Bone marrow (tissue), 2 donors: ENCODE measurements around the gene PCDHA5.
"Not testable (repeated sequence)": the region's sequence is repeated elsewhere in the genome, so short reads cannot be mapped to it uniquely, and the experiment has no call there.

Source experiments
- DNase-seq, 2 donors: peaks; one replicate each; lab custom pipeline; 2025; lab: John Stamatoyannopoulos, UW

Gene PCDHA5

DNA sequence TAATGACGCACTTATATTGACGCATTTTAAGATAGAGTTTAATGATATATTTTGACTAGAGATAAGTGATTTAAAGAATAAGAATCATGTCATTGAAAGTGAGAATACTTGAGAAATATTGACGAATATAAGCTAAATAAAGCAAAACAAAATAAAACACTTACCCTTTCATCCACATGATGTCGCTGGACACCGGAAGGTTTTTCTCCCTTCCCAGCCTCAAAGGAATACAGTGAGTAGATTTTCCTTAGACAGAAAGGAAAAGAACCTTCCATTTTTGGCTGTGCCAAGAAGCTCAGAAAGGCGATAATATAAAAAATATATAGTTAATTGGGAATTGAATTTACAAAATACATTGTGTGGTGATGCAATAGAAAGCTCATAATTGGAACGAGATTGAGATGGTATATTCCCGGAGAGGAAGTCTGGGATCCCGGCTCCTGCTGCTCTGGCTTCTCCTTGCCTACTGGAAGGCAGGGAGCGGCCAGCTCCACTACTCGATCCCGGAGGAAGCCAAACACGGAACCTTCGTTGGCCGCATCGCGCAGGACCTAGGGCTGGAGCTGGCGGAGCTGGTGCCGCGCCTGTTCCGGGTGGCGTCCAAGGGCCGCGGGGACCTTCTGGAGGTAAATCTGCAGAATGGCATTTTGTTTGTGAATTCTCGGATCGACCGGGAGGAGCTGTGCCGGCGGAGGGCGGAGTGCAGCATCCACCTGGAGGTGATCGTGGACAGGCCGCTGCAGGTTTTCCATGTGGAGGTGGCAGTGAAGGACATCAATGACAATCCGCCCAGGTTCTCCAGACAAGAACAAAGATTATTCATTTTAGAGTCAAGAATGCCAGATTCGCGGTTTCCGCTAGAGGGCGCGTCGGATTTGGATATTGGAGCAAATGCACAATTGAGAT lies at the start of gene PCDHA5:
Gene PCDHA5, plus strand, starts transcription at position 239 of the 906 bp plus-strand sequence.
- no peak for DNase-seq

DNA sequence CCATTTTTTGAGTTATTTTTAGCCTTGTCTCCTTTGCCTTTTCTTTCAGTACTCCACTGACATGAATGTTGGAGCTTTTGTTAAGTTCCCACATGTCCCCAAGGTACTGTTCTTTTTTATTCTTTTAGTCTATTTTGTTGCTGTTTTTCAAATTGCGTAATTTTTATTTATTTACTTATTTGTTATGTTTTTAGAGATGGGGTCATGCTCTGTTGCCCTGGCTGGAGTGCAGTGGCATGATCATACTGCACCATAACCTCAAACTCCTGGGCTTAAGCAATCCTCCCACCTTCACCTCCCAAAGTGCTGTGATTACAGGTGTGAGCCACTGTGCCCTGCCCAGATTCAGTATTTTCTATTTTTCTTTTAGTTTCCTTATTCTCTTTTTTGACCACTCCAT lies 40.9 kb upstream of the PCDHA5 start:
- DNase-seq, result no peak

DNA sequence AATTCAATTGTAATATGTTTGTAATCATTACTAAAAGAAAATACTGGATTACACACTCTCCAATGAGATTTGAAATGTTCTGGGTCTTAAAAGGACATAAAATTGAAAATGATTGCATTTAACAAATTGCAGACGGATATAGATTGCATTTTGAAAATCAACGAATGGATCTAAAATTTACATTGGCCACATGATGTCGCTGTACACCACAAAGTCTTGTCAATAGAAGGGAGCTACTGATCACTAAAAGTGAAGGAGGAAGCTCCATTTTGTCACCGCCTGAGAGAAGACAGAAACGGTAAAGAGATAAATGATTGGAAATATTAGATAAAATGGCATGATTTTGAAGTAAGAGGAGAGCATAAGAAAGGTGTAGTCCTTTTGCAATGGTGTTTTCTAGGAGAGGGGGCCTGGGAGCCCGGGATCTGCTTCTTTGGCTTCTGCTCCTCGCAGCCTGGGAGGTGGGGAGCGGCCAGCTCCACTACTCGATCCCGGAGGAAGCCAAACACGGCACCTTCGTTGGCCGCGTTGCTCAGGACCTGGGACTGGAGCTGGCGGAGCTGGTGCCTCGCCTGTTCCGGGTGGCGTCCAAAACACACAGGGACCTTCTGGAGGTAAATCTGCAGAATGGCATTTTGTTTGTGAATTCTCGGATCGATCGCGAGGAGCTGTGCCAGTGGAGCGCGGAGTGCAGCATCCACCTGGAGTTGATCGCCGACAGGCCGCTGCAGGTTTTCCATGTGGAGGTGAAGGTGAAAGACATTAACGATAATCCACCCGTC lies 35.3 kb upstream of the PCDHA5 start, which contains the start of gene PCDHA1:
Gene PCDHA1, plus strand, starts transcription at position 236 of the 782 bp plus-strand sequence.
- DNase-seq, result no peak

DNA sequence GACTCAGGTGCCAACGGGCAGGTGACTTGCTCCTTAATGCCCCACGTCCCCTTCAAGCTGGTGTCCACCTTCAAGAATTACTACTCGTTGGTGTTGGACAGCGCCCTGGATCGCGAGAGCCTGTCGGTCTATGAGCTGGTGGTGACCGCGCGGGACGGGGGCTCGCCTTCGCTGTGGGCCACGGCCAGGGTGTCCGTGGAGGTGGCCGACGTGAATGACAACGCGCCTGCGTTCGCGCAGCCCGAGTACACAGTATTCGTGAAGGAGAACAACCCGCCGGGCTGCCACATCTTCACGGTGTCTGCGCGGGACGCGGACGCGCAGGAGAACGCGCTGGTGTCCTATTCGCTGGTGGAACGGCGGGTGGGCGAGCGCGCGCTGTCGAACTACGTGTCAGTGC lies 34.0 kb upstream of the PCDHA5 start:
- not testable (repeated sequence) for DNase-seq

DNA sequence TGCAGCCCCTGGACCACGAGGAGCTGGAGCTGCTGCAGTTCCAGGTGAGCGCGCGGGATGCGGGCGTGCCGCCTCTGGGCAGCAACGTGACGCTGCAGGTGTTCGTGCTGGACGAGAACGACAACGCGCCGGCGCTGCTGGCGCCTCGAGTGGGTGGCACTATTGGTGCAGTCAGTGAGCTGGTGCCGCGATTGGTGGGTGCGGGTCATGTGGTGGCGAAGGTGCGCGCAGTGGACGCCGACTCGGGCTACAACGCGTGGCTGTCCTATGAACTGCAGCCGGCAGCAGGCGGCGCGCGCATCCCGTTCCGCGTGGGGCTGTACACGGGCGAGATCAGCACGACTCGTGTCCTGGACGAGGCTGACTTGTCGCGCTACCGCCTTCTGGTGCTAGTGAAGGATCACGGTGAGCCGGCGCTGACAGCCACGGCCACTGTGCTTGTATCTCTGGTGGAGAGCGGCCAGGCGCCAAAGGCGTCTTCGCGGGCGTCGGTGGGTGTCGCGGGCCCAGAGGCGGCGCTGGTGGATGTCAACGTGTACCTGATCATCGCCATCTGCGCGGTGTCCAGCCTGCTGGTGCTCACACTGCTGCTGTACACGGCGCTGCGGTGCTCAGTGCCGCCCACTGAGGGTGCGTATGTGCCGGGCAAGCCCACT lies 33.4 kb upstream of the PCDHA5 start:
- not testable (repeated sequence) for DNase-seq

DNA sequence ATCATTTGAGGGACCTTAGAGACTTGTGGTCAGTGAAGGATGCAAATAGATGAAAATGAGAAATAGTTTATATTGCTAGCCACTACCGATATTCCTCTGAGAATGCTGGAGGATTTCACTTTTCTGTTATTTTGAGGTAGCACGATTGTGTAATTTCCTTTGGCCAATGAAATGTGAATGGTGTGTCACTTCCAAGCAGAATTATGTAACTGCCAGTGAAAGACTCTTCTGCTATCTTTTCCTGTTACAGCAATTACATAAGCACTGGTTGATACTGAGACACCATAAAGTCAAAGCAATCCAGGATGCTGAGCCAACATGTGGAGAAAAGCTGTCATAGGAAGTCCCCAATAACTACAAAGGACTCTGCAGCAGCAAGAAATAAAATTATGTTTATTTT lies 30.3 kb upstream of the PCDHA5 start:
- no peak for DNase-seq

DNA sequence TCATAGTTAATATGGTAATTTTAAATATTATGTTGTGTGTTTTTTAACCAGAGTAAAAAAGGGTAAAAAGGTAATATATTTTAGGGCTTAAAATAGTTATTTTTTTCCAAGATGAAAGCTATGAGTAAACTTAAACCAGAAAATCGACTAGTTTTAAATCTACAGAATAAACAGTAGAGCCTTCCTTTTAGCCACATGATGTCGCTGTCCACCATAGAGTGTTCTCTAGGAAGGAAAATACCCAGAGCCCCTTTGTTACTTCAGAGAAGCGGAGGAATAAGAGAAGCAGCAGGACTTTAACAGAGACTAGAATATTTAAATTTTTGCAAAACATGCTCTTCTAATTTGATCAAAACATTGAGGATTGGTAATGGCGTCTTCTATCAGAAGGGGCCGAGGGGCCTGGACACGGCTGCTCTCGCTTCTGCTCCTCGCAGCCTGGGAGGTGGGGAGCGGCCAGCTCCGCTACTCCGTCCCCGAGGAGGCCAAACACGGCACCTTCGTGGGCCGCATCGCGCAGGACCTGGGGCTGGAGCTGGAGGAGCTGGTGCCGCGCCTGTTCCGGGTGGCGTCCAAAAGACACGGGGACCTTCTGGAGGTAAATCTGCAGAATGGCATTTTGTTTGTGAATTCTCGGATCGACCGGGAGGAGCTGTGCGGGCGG lies 26.7 kb upstream of the PCDHA5 start, which contains the start of gene PCDHA2:
Gene PCDHA2, plus strand, starts transcription at position 258 of the 664 bp plus-strand sequence.
- DNase-seq, result no peak

DNA sequence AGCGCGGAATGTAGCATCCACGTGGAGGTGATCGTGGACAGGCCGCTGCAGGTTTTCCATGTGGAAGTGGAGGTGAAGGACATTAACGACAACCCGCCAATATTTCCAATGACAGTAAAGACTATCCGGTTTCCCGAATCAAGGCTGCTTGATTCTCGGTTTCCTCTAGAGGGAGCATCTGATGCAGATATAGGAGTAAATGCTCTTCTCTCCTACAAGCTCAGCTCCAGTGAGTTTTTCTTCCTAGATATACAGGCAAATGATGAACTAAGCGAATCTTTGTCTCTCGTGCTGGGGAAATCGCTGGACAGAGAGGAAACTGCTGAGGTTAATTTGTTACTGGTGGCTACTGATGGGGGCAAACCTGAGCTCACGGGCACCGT lies 26.2 kb upstream of the PCDHA5 start:
- no peak for DNase-seq

DNA sequence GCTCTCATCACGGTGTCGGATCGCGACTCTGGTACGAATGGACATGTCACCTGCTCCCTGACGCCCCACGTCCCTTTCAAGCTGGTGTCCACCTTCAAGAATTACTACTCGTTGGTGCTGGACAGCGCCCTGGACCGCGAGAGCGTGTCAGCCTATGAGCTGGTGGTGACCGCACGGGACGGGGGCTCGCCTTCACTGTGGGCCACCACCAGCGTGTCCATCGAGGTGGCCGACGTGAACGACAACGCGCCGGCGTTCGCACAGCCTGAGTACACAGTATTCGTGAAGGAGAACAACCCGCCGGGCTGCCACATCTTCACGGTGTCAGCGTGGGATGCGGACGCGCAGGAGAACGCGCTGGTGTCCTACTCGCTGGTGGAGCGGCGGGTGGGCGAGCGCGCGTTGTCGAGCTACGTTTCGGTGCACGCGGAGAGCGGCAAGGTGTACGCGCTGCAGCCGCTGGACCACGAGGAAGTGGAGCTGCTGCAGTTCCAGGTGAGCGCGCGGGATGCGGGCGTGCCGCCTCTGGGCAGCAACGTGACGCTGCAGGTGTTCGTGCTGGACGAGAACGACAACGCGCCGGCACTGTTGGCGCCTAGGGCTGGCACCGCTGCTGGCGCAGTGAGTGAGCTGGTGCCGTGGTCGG lies 25.2 kb upstream of the PCDHA5 start:
- not testable (repeated sequence) for DNase-seq

DNA sequence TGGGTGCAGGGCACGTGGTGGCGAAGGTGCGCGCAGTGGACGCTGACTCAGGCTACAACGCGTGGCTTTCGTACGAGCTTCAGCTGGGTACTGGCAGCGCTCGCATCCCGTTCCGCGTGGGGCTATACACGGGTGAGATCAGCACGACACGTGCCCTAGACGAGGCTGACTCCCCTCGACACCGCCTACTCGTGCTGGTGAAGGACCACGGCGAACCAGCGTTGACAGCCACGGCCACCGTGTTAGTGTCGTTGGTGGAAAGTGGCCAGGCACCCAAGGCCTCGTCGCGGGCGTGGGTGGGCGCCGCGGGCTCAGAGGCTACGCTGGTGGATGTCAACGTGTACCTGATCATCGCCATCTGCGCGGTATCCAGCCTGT lies 24.7 kb upstream of the PCDHA5 start:
- no peak for DNase-seq

DNA sequence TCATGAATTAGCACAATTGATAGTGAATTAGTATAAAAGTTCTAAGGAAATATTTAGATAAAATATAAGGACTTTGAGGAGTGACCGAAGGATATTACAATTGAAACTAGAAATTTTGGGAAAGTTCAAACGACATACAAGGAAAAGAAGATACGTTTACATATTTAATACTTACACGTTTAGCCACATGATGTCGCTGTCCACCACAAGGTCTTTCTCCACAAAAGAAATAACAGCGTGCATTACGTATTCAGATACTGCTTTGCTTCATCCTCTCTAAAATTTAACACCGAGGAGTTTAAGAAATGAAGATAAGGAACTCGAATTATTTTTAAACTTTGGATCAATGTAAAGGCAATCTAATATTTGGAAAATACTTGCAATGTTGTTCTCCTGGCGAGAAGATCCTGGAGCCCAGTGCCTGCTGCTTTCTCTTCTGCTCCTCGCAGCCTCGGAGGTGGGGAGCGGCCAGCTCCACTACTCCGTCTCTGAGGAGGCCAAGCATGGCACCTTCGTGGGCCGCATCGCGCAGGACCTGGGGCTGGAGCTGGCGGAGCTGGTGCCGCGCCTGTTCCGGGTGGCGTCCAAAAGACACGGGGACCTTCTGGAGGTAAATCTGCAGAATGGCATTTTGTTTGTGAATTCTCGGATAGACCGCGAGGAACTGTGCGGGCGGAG lies 20.5 kb upstream of the PCDHA5 start, which contains the start of gene PCDHA3:
Gene PCDHA3, plus strand, starts transcription at position 242 of the 678 bp plus-strand sequence.
- no peak for DNase-seq

DNA sequence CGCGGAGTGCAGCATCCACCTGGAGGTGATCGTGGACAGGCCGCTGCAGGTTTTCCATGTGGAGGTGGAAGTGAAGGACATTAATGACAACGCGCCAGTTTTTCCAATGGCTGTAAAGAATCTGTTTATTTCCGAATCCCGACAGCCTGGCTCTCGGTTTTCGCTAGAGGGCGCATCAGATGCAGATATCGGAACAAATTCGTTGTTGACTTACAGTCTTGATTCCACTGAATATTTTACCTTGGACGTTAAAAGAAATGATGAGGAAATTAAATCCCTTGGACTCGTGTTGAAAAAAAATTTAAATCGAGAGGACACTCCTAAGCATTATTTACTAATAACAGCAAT lies 19.9 kb upstream of the PCDHA5 start:
- DNase-seq, result no peak

DNA sequence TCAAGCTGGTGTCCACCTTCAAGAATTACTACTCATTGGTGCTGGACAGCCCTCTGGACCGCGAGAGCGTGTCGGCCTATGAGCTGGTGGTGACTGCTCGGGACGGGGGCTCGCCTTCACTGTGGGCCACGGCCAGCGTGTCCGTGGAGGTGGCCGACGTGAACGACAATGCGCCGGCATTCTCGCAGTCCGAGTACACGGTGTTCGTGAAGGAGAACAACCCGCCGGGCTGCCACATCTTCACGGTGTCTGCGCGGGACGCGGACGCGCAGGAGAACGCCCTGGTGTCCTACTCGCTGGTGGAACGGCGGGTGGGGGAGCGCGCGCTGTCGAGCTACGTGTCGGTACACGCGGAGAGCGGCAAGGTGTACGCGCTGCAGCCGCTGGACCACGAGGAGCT lies 19.0 kb upstream of the PCDHA5 start:
- not testable (repeated sequence) for DNase-seq

DNA sequence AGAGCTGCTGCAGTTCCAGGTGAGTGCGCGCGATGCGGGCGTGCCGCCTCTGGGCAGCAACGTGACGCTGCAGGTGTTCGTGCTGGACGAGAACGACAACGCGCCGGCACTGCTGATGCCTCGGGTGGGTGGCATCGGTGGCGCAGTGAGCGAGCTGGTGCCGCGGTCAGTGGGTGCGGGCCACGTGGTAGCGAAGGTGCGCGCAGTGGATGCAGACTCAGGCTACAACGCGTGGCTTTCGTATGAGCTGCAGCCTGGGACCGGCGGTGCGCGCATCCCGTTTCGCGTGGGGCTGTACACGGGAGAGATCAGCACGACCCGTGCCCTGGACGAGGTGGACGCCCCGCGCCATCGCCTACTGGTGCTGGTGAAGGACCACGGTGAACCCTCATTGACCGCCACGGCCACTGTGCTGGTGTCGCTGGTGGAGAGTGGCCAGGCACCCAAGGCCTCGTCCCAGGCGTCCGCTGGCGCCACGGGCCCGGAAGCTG lies 18.6 kb upstream of the PCDHA5 start:
- no peak for DNase-seq

DNA sequence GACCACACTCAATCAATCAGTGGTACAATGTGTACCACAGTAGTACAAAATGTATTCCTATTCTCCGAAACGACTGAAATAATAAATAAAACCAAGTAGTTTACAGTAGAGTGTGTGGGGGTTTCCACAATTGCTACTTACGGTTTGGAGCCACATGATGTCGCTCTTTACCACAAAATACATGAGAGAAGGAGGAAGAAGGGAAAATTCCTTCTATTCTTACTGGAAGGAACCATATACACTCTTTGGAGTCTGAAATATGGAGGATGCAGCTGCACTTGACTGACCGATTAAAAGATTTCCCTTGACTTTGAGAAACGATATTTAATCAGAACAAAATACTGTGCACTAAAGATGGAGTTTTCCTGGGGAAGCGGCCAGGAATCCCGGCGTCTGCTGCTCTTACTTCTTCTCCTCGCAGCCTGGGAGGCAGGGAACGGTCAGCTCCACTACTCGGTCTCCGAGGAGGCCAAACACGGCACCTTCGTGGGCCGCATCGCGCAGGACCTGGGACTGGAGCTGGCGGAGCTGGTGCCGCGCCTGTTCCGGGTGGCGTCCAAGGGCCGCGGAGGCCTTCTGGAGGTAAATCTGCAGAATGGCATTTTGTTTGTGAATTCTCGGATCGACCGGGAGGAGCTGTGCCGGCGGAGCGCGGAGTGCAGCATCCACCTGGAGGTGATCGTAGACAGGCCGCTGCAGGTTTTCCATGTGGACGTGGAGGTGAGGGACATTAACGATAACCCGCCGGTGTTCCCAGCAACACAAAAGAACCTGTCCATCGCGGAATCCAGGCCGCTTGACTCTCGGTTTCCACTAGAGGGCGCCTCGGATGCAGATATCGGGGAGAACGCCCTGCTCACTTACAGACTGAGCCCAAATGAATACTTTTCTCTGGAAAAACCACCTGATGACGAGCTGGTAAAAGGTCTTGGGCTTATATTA lies 14.3 kb upstream of the PCDHA5 start, which contains the start of gene PCDHA4:
Gene PCDHA4, plus strand, starts transcription at position 235 of the 942 bp plus-strand sequence.
- no peak for DNase-seq

DNA sequence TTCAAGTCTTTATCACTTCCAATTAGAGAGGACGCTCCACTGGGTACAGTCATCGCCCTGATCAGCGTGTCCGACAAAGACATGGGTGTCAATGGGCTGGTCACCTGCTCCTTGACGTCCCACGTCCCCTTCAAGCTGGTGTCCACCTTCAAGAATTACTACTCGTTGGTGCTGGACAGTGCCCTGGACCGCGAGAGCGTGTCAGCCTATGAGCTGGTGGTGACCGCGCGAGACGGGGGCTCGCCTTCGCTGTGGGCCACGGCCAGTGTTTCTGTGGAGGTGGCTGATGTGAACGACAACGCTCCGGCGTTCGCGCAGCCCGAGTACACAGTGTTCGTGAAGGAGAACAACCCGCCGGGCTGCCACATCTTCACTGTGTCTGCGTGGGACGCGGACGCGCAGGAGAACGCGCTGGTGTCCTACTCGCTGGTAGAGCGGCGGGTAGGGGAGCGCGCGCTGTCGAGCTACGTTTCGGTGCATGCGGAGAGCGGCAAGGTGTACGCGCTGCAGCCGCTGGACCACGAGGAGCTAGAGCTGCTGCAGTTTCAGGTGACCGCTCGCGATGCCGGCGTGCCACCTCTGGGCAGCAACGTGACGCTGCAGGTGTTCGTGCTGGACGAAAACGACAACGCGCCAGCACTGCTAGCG lies 13.0 kb upstream of the PCDHA5 start:
- DNase-seq, result not testable (repeated sequence)

DNA sequence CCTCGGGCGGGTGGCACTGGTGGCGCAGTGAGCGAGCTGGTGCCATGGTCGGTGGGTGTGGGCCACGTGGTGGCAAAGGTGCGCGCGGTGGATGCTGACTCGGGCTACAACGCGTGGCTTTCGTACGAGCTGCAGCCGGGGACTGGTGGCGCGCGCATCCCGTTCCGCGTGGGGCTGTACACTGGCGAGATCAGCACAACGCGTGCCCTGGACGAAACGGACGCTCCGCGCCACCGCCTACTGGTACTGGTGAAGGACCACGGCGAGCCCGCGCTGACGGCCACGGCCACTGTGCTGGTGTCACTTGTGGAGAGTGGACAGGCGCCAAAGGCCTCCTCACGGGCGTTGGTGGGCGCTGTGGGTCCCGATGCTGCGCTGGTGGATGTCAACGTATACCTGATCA lies 12.5 kb upstream of the PCDHA5 start:
- no peak for DNase-seq

DNA sequence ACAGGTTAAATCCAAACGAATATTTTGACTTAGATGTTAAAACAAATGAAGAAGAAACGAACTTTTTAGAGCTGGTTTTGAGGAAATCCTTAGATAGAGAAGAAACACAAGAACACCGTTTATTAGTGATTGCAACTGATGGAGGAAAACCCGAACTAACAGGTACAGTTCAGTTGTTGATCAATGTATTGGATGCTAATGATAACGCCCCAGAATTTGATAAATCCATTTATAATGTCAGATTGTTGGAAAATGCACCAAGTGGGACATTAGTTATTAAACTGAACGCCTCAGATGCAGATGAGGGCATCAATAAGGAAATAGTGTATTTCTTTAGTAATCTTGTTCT lies 842 bp downstream of the PCDHA5 start:
- no peak for DNase-seq

DNA sequence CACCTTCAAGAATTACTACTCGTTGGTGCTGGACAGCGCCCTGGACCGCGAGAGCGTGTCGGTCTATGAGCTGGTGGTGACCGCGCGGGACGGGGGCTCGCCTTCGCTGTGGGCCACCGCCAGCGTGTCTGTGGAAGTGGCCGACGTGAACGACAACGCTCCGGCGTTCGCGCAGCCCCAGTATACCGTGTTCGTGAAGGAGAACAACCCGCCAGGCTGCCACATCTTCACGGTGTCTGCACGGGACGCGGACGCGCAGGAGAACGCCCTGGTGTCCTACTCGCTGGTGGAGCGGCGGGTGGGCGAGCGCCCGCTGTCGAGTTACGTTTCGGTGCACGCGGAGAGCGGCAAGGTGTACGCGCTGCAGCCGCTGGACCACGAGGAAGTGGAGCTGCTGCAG lies 1.6 kb downstream of the PCDHA5 start:
- not testable (repeated sequence) for DNase-seq
